Hematopoietic multipotent progenitor cell treated with erythropoietin and hydrocortisone succinate and interleukin-3 and kit ligand, for 4 days (in vitro differentiated cells): ENCODE data around the gene CYP2J2.
"Not testable (repeated sequence)": the region's sequence is repeated elsewhere in the genome, so short reads cannot be mapped to it uniquely, and the experiment has no call there.

Experiments
- DNase-seq: peaks from one replicate; pipeline ENCODE4 v3.0.0-alpha.2; 2015

CYP2J2 gene

GRCh38 chr1:59926381-59927123, at the start of gene CYP2J2:
CYP2J2 (minus strand) TSS chr1:59926773; CDS start chr1:59926746, 27 bp downstream.
- DNase-seq = peak; percentile 55

GRCh38 chr1:59973719-59974118, 47.1 kb upstream of the CYP2J2 start:
- no peak for DNase-seq

GRCh38 chr1:59972216-59972927, 45.8 kb upstream of the CYP2J2 start:
- no peak for DNase-seq

- peak; percentile 76 for DNase-seq
Observed at GRCh38 chr1:59971464-59971911, 44.9 kb upstream of the CYP2J2 start.

GRCh38 chr1:59969542-59970175, 43.1 kb upstream of the CYP2J2 start:
- DNase-seq = not testable (repeated sequence)

- DNase-seq = not testable (repeated sequence)
Observed at GRCh38 chr1:59968746-59969145, 42.2 kb upstream of the CYP2J2 start.

- DNase-seq = no peak
Observed at GRCh38 chr1:59967780-59968179, 41.2 kb upstream of the CYP2J2 start.

- DNase-seq = peak; percentile 90
Observed at GRCh38 chr1:59967141-59967697, 40.6 kb upstream of the CYP2J2 start.

GRCh38 chr1:59952065-59952464, 25.5 kb upstream of the CYP2J2 start:
- no peak for DNase-seq

- DNase-seq = no peak
Observed at GRCh38 chr1:59949648-59950047, 23.1 kb upstream of the CYP2J2 start.

GRCh38 chr1:59948990-59949389, 22.4 kb upstream of the CYP2J2 start:
- DNase-seq = no peak

GRCh38 chr1:59947047-59947938, 20.7 kb upstream of the CYP2J2 start:
- peak; percentile 85 for DNase-seq

- DNase-seq = no peak
Observed at GRCh38 chr1:59945790-59946189, 19.2 kb upstream of the CYP2J2 start.

GRCh38 chr1:59939393-59939792, 12.8 kb upstream of the CYP2J2 start:
- no peak for DNase-seq

- no peak for DNase-seq
Observed at GRCh38 chr1:59937636-59938210, 11.2 kb upstream of the CYP2J2 start.

- no peak for DNase-seq
Observed at GRCh38 chr1:59936358-59936821, 9.8 kb upstream of the CYP2J2 start.

- DNase-seq = no peak
Observed at GRCh38 chr1:59928996-59929395, 2.4 kb upstream of the CYP2J2 start.

- no peak for DNase-seq
Observed at GRCh38 chr1:59927213-59927612, 640 bp upstream of the CYP2J2 start.

- no peak for DNase-seq
Observed at GRCh38 chr1:59924653-59925052, 1.9 kb downstream of the CYP2J2 start.

- not testable (repeated sequence) for DNase-seq
Observed at GRCh38 chr1:59921258-59921899, 5.2 kb downstream of the CYP2J2 start.

- no peak for DNase-seq
Observed at GRCh38 chr1:59919746-59920145, 6.8 kb downstream of the CYP2J2 start.
